K562 (cell line): ENCODE data around the gene TCEAL5. TPM values are rescaled to one million over a fixed set of nuclear protein-coding genes. Genes with fewer than 3 reads are reported as not detected.

Experiments used
- ATAC-seq: fragments of 200-7000 bp; cut with Tn5 transposase; 3 replicates; pipeline ENCODE4 v1.9.1; 2020; ENCODE audit warnings: moderate library complexity
- BruUV-seq: library from RNA; stranded (reverse); fragments of 400-500 nt; replicated peaks from 2 replicates; lab custom pipeline; 2021; lab: Mats Ljungman, UMichigan
- CTCF ChIA-PET: fragments of 300-600 bp; formaldehyde crosslinking; extraction: SDS; loops from one replicate; lab custom pipeline; 2021; ENCODE audit warnings: low intra/inter-chr PET ratio; lab: Yijun Ruan, JAX
- POLR2A ChIA-PET: fragments of 300-600, 350-650 bp; sonication (Branson Sonifier 250); formaldehyde crosslinking; extraction: SDS; loops from one replicate; lab custom pipeline; 2021; ENCODE audit warnings: antibody characterized with exemption, inconsistent platforms; lab: Yijun Ruan, JAX
- DNase-seq, 4 experiments: peaks; one replicate each; pipeline versions ENCODE4 v3.0.0 to v3.0.0-alpha.2; 2011 to 2018; ENCODE audit warnings: low spot score in 3 of 4, mixed read lengths in 3 of 4; ENCODE audit errors: extremely low read depth in 1 of 4
- FAIRE-seq: peaks from 2 replicates; lab custom pipeline; 2011; peaks lifted over from hg19 to GRCh38; lab: Jason Lieb, UNC
- H2AFZ ChIP-seq: 2 replicates; pipeline ENCODE4 v1.6.0; 2011; ENCODE audit warnings: low read depth, low read length, control low read depth, inconsistent platforms
- H3K27ac ChIP-seq: fragments of 200-600 bp; 3 replicates; pipeline ENCODE4 v1.8.0; 2011; ENCODE audit warnings: low read depth, mild to moderate bottlenecking, control low read depth, inconsistent platforms, low read length, moderate library complexity, mixed read lengths; ENCODE audit errors: extremely low read depth
- H3K27me3 ChIP-seq, 2 experiments: fragments of 300-600 bp in 1 of 2; 2 replicates in 1 of 2; 3 replicates in 1 of 2; pipeline versions ENCODE4 v1.6.0 to v1.8.0; 2011; ENCODE audit warnings: inconsistent platforms in 2 of 2, low read length in 2 of 2, mild to moderate bottlenecking in 1 of 2, mixed read lengths in 1 of 2, moderate library complexity in 1 of 2; ENCODE audit not compliant: control insufficient read depth in 2 of 2, insufficient read depth in 2 of 2
- H3K36me3 ChIP-seq: fragments of 300-600 bp; 3 replicates; pipeline ENCODE4 v1.8.0; 2011; ENCODE audit warnings: mild to moderate bottlenecking, low read length, inconsistent platforms; ENCODE audit not compliant: control insufficient read depth, insufficient read depth
- H3K4me1 ChIP-seq, 2 experiments: fragments of 200-600 bp in 1 of 2; replicated peaks in 1 of 2; 2 replicates in 1 of 2; 3 replicates in 1 of 2; pipeline versions ENCODE4 v1.5.1 to v1.8.0; 2011; ENCODE audit warnings: inconsistent platforms in 2 of 2, low read length in 2 of 2, mild to moderate bottlenecking in 1 of 2, mixed read lengths in 1 of 2, moderate library complexity in 1 of 2; ENCODE audit not compliant: control insufficient read depth in 2 of 2, insufficient read depth in 2 of 2
- H3K4me2 ChIP-seq: 2 replicates; pipeline ENCODE4 v1.6.1; 2011; ENCODE audit warnings: low read length, control low read depth, inconsistent platforms, mixed read lengths; ENCODE audit not compliant: insufficient read depth
- H3K4me3 ChIP-seq: fragments of 200-600 bp; sonication (generic), shearing (Covaris generic); 2 replicates; pipeline ENCODE4 v1.5.1; 2016; ENCODE audit warnings: control low read depth, inconsistent platforms
- H3K79me2 ChIP-seq: fragments of 200-600 bp; 3 replicates; pipeline ENCODE4 v1.8.0; 2011; ENCODE audit warnings: low read length, inconsistent platforms; ENCODE audit not compliant: control insufficient read depth, insufficient read depth
- H3K9ac ChIP-seq, 2 experiments: 2 replicates each; pipeline versions ENCODE4 v1.6.0 to v1.6.1; 2011; ENCODE audit warnings: low read depth in 2 of 2, low read length in 2 of 2, control low read depth in 1 of 2, inconsistent platforms in 1 of 2, mild to moderate bottlenecking in 1 of 2, mixed read lengths in 1 of 2; ENCODE audit not compliant: insufficient read depth in 1 of 2
- H3K9me1 ChIP-seq: one replicate; pipeline ENCODE4 v1.6.0; 2011; ENCODE audit warnings: inconsistent platforms, mild to moderate bottlenecking, low read length, moderate library complexity; ENCODE audit not compliant: control insufficient read depth, insufficient read depth
- H3K9me3 ChIP-seq: replicated peaks from 2 replicates; pipeline ENCODE4 v1.5.1; 2011; ENCODE audit warnings: low read depth, low read length, inconsistent platforms; ENCODE audit not compliant: control insufficient read depth, insufficient read depth
- H4K20me1 ChIP-seq: replicated peaks from 2 replicates; pipeline ENCODE4 v1.6.1; 2011; ENCODE audit warnings: low read length, inconsistent platforms, mixed read lengths; ENCODE audit not compliant: control insufficient read depth, insufficient read depth
- EHMT2 ChIP-seq: fragments of 450-650 bp; IDR thresholded peaks from 2 replicates; pipeline ENCODE4 v1.6.1; 2018; ENCODE audit warnings: antibody characterized with exemption
- MTA2 ChIP-seq: fragments of 450-650 bp; IDR thresholded peaks from 2 replicates; pipeline ENCODE4 v1.6.1; 2016; ENCODE audit warnings: low read depth
- REST ChIP-seq, 2 experiments: fragments of 450-650 bp; formaldehyde crosslinking in 1 of 2; IDR thresholded peaks; 2 replicates each; pipeline versions ENCODE4 v1.4.0 to v1.6.1; 2014 to 2020; ENCODE audit warnings: mild to moderate bottlenecking in 2 of 2, borderline replicate concordance in 1 of 2, low read depth in 1 of 2
- YY1 ChIP-seq, 3 experiments: IDR thresholded peaks; 2 replicates each; pipeline ENCODE4 v1.6.1; 2011; ENCODE audit warnings: low read length in 2 of 3, mild to moderate bottlenecking in 2 of 3, moderate library complexity in 2 of 3, borderline replicate concordance in 1 of 3, control low read depth in 1 of 3, low read depth in 1 of 3; ENCODE audit not compliant: insufficient read depth in 3 of 3, insufficient replicate concordance in 2 of 3, control insufficient read depth in 1 of 3, insufficient read length in 1 of 3; ENCODE audit errors: extremely low read depth in 1 of 3
- ZC3H11A ChIP-seq: IDR thresholded peaks from 2 replicates; pipeline ENCODE4 v1.6.1; 2012; ENCODE audit warnings: low read depth, low read length, improper control_type of control experiment
- ZNF395 ChIP-seq: fragments of 200-800 bp; sonication (Bioruptor generic); IDR thresholded peaks from 2 replicates; pipeline ENCODE4 v1.6.1; 2017; ENCODE audit warnings: missing genetic modification characterization, missing compliant biosample characterization
- WGBS: fragments of 100-300 bp; shearing (Covaris generic); methylation state at CpG from one replicate; pipeline ENCODE4 v1.1.6; 2016; ENCODE audit warnings: low coverage, mixed read lengths; ENCODE audit not compliant: insufficient coverage; ENCODE audit errors: missing lambda C conversion rate; 5-methylcytosine and 5-hydroxymethylcytosine counted together
- in situ Hi-C: fragments of 300-500 bp; cut with MboI; formaldehyde crosslinking; loops from 4 replicates; pipeline ENCODE4 v1.15.0; 2018; ENCODE audit warnings: inconsistent platforms, mixed read lengths
- intact Hi-C: fragments of 100-400 bp; cut with micrococcal nuclease; formaldehyde crosslinking; loops from 2 replicates; pipeline ENCODE4 v1.14.2; 2022
- polyA plus RNA-seq, 8 experiments: library from polyadenylated mRNA; depleted of rRNA in 4 of 8; stranded (reverse) in 5 of 8; unstranded in 3 of 8; fragments of >200 nt; fragmentation: Nextera tagmentation in 2 of 8; fragmentation: Illumina TruSeq in 1 of 8; extraction: Ambion mirVana in 2 of 8; extraction: Trizol in 1 of 8; gene quantifications; 2 replicates each; pipeline versions ENCODE4 v1.2.1 to v1.2.3, GENCODE V29; 2011 to 2014; ENCODE audit warnings: inconsistent platforms in 1 of 8, missing spikeins in 1 of 8
- total RNA-seq, 7 experiments: library from RNA; depleted of rRNA in 6 of 7; stranded (reverse); fragments of >200 nt in 6 of 7; fragmentation: Illumina TruSeq in 2 of 7; extraction: Trizol in 2 of 7; gene quantifications; 2 replicates each; pipeline versions ENCODE4 v1.2.1 to v1.2.3, GENCODE V29; 2011 to 2021; ENCODE audit warnings: low replicate concordance in 1 of 7

The TCEAL5 gene
- total and polyA plus RNA-seq, 9 of the 15 experiments (the other 6 are each of a cell fraction or from before 2014, with no cell fraction given): 0.10 to 0.18 TPM; not detected in 7

GRCh38 chrX:103309860-103310554 is 33.5 kb upstream of the TCEAL5 start:
- Histone ChIP-seq H3K79me2 (no peaks in the 10 kb centered on the region), H2AFZ (peak overlapping the region; percentile 92; the same call in 1 of the 2 replicates), H3K9ac (peak overlapping the region; percentile 54 to 89; a peak in 3 of 4 replicates), H3K9me1 (no peaks in the 10 kb centered on the region), H3K9me3 (no peaks in the 10 kb centered on the region), H3K36me3 (no peaks in the 10 kb centered on the region), H3K4me3 (peak overlapping the region; percentile 60), H3K4me1 (peaks cover 0 to 11% of the 10 kb centered on the region in 2 experiments; a peak in 2 of 5 replicates), H3K4me2 (peak overlapping the region; percentile 82; the same call in 1 of the 2 replicates), H4K20me1 (no peaks in the 10 kb centered on the region), H3K27ac (no peak overlapping the region), H3K27me3 (no peaks in the 10 kb centered on the region)
- ChIA-PET POLR2A (no interaction called here), CTCF (no interaction called here)
- TF ChIP-seq EHMT2: 0 out of 2 replicates have a peak, but pooled peaks have one; percentile 14
- peak in 1 of 3 experiments; percentile 57 for TF ChIP-seq YY1 (IDR thresholded peaks at IDR 0.05; ENCODE audit: borderline replicate concordance in 1 of 3, control insufficient read depth in 1 of 3, extremely low read depth in 1 of 3, insufficient read depth in 3 of 3, insufficient read length in 1 of 3, insufficient replicate concordance in 2 of 3, low read depth in 1 of 3, low read length in 2 of 3)
- TF ChIP-seq MTA2: no peak
- no peak for TF ChIP-seq ZNF395 (CRISPR knock-in tag)
- no peak for TF ChIP-seq ZC3H11A
- TF ChIP-seq REST (IDR thresholded peaks at IDR 0.05; ENCODE audit: borderline replicate concordance): peak; percentile 83
- no peak for TF ChIP-seq REST (CRISPR knock-in tag; IDR thresholded peaks at IDR 0.05; ENCODE audit: low read depth)
- 42% methylated on average over 5 of the region's 32 CpGs for WGBS
- ATAC-seq: peak; percentile 48
- DNase-seq: no peak
- in situ Hi-C loops: no loop called here
- FAIRE-seq: no peak
- BruUV-seq: no TSS peak
- intact Hi-C loops: no loop called here
